Inflammatory macrophage (primary cell): ENCODE measurements around the gene SPCS3.
A peak's percentile ranks its signal among the peaks of the same experiment; 100 is the strongest.
"Not testable (repeated sequence)": the region's sequence is repeated elsewhere in the genome, so short reads cannot be mapped to it uniquely, and the experiment has no call there.

Experiments used
- DNase-seq, 2 donors: peaks; one replicate each; pipeline ENCODE4 v3.0.0-alpha.2; 2020 to 2022
- total RNA-seq, 18 experiments: gene quantifications; one replicate each; lab custom pipeline; 2026; ENCODE audit warnings: mixed read lengths in 6 of 18, inconsistent platforms in 2 of 18; lab: John Stamatoyannopoulos, UW

The SPCS3 gene
- total RNA-seq: 113 to 454 (median 318) reads per million in 18 experiments

DNA sequence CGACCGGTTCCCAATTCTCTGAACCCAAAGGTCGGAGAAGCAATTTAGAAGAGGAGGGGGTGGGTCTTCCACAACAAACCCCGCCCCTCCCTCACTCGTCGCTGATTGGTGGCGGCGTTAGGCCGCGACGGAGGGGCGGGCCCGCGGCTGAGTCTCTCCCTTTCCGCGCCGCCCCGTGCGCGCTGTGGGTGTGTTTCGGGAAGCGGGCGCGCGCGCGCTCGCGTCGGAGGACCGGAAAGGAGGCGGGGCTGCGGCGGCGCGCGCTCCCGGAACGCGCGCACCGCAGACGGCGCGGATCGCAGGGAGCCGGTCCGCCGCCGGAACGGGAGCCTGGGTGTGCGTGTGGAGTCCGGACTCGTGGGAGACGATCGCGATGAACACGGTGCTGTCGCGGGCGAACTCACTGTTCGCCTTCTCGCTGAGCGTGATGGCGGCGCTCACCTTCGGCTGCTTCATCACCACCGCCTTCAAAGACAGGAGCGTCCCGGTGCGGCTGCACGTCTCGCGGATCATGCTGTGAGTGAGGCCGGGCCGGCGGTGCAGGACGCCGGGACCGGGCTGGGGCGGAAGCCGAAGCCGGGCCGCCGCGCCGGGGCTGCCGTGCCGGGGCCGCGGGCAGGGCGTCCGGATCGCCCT lies at the start of gene SPCS3:
TSS of gene SPCS3 (plus strand) at position 263 of the 636 bp plus-strand sequence. CDS start at position 374, 111 bp downstream.
- DNase-seq: peak; percentile 98

DNA sequence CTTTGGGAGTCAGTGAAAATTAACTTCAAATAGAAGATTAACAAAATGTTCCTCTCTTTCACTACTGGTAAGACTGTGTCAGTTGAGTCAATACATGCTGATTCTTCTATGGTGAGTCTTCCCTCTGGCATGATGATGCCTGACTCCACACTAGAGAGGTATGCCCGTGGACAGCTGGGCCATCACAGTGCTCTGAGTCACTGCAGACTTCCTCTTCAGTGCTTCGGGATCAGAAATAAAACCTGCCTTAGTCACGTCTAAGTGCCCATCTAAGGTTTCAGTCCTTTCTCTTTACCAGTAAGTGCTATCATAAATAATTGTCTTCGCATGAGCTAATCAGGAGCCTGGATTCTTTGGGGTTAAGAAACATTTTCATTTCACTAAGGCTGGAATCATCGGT lies 49.1 kb upstream of the SPCS3 start:
- DNase-seq: peak; percentile 3 to 6

GRCh38 chr4:176271749-176272148 lies 48.0 kb upstream of the SPCS3 start:
- no peak for DNase-seq

GRCh38 chr4:176272799-176273198 lies 47.0 kb upstream of the SPCS3 start:
- DNase-seq: no peak

DNA sequence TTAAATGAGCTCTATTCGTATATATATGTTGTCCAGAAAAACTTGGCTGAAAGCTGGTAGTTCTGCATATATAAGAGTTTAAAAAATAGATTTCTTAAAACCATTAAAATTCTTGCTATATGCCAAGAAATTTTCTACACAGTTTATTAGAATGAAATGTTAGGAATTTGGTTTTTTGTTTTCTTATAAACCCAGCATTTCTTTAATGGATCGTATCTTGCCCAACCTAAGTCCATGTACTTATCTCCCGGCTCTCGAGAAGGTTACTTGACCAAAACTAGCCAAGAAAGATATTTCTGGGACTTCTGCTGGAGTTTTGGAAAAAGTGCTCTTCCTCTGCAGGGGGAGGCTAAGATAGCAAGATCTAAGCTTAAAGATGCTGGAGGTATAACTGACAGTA lies 46.0 kb upstream of the SPCS3 start:
- DNase-seq: no peak

- no peak for DNase-seq
Observed at GRCh38 chr4:176274441-176274840, 45.3 kb upstream of the SPCS3 start.

DNA sequence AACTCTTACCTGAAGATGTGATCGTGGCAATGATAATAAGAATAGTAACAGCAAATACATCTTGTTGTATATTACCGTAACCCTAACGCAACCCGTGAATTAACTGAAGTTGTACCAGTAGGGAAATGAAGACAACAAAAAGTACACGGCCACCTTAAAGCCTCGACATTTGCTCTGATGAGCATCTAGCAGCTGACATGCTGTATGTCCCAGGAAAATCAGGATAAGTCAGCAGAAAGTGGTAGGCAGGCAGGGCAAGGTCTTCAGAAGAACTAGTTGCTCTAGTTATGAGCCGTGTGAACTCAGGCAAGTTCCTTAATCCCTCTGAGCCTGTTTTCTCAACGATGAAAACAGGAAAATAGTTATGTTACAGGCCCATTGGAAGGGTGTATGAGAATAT lies 43.1 kb upstream of the SPCS3 start:
- DNase-seq: no peak

- DNase-seq: peak; percentile 4 to 16
Observed at GRCh38 chr4:176277162-176277904, 42.4 kb upstream of the SPCS3 start.

GRCh38 chr4:176279560-176279959 lies 40.2 kb upstream of the SPCS3 start:
- not testable (repeated sequence) for DNase-seq

GRCh38 chr4:176286728-176287127 lies 33.0 kb upstream of the SPCS3 start:
- no peak for DNase-seq

GRCh38 chr4:176287546-176287945 lies 32.2 kb upstream of the SPCS3 start:
- no peak for DNase-seq

GRCh38 chr4:176288020-176288419 lies 31.7 kb upstream of the SPCS3 start:
- no peak for DNase-seq

DNA sequence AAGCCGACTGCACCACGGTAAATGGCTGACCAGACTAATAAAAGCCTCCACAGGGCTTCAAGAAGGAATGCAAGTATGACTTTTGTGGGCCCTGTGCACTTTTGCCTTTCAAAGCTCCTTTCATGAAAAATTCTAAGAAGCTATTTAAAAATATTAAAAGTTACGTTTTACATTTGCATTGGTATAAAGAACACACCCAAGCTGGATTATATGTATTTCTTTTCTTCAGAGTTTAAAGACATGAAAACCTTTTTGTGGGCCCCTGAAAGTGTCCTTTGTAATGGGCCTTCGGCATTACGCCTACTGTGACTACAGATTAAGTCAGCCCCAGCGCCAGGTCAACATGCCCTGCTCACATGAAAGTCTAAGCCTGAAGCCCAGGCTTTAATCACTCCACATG lies 30.2 kb upstream of the SPCS3 start:
- DNase-seq: no peak

DNA sequence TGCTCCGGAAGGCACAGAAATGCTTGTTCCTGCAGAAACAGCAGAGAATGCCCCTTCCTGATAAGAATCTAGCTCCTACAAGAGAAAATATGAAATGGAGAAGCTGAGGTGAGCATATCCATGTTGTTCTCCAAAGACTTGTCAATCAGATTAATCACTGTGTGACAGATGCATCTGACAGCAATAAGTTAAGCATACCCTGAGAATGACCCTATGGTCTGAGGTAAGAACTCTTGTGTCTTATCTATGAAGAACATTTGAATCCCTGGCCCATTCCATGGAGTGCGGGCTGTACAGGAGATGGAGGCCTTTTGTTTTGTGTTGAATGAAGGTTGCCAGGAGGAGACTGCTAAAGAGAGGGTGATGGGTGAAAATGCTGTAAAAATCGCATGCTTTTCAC lies 29.2 kb upstream of the SPCS3 start:
- no peak for DNase-seq

DNA sequence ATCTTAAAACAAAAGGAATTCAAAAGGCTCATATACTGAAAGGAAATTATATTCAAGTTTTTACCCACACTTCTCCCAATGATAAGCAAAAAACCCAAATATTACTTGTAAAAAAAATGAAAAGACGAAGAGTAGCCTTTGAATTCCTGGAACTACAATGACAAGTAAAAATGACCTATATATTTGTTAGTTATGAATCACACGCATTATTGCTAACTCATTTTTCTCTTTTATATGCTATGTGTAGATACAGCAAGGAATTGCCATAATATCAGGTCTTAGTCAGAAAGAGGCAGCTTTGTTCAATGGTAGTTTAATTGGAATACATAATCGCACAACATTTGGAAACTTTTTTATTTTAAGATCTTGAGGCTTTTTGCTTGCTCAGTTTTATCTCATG lies 28.0 kb upstream of the SPCS3 start:
- no peak for DNase-seq

- DNase-seq: no peak
Observed at GRCh38 chr4:176292920-176293319, 26.8 kb upstream of the SPCS3 start.

- DNase-seq: no peak
Observed at GRCh38 chr4:176293660-176294059, 26.1 kb upstream of the SPCS3 start.

DNA sequence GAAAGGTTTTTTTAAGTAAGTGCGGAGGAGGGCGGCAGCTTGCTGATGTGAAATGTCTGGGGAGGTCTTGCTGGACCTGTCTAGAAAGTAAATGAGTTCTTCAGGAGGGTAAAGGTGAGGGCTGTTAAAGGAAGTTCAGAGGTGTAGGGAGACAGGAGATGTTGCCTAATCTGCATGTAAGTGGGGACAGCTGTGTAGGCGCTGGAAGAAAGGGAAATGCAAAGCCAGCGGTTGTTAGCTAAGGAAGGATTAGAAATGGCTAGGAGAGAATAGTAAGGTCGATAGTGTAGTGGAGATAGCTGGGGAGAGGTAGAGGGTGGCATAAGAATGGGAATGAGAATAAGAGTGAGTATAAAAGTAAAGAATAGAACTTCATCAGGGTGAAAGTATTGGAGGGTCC lies 23.9 kb upstream of the SPCS3 start:
- DNase-seq: not testable (repeated sequence)

DNA sequence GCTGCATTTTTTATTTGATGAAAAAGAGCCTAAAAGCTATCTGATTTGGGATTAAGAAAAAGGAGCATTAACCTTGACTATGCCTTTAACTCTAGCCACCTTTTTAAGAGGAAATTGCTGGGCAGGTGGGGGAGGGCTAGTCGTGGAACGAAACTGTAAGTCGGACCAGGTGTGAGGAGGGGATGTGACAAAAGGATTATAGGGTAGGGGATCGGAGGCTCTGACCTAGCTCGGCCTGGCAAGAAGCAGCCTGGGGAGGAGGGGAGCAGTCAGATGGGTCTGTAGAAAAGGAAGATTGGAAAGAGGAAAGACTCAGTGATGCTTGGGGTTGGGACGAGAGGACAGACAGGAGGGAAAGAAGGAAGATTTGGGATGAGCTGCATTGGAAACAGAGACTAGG lies 21.1 kb upstream of the SPCS3 start:
- no peak for DNase-seq

GRCh38 chr4:176300036-176300435 lies 19.7 kb upstream of the SPCS3 start:
- no peak for DNase-seq

DNA sequence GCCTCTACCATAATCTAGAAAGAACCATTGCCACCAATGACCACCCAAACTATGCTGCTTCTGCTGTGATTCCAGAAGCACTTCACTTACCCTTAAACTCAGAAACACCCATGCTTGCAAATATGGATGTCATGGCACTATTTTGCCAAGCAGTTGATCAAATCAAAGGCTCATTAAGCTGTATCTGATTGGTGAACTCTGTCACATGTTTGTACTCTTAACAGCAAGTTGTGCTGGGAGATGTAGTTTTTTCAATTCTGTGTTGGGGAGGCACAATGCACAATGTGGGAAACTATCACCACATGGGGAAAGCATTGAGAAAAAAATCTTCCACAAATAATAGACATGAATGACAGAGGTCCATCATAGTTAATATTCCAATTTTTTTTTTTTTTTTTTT lies 19.2 kb upstream of the SPCS3 start:
- no peak for DNase-seq

- DNase-seq: no peak
Observed at GRCh38 chr4:176302283-176303275, 17.2 kb upstream of the SPCS3 start.

DNA sequence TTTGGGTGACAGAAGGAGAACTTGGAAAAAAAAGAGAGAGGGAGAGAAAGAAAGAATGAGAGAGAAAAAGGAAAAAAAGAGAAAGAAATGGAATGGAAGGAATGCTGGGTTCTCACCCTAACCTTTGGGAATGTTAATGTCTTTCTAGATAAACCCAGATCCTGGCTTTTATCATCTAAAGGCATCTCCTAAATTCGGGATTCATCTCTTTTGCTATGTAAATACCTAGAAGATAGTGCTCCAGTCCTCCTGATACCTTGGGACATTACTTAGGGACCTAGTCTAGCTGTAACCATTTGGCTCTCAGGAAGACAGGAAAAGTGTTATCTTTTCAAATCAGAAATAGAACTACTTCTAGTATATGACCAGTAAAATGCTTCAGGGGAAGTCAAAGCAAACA lies 15.8 kb upstream of the SPCS3 start:
- no peak for DNase-seq
